A549 (cell line): Measurements from ENCODE around the gene CKS2. TPM values are rescaled to one million over a fixed set of nuclear protein-coding genes. Genes with fewer than 3 reads are reported as not detected.

Source experiments
- BHLHE40 ChIP-seq: IDR thresholded peaks from 2 replicates; pipeline ENCODE4 v1.6.1; 2012; ENCODE audit warnings: low read depth, low read length, inconsistent platforms
- CEBPB ChIP-seq, 2 experiments: fragments of >200 bp in 1 of 2; sonication (Bioruptor Twin) in 1 of 2; formaldehyde crosslinking in 1 of 2; IDR thresholded peaks; 2 replicates each; pipeline ENCODE4 v1.6.1; 2012 to 2016
- CHD2 ChIP-seq: fragments of 150-350 bp; IDR thresholded peaks from 2 replicates; pipeline ENCODE4 v1.6.1; 2014; ENCODE audit warnings: low read length; ENCODE audit not compliant: partially characterized antibody
- CHD4 ChIP-seq: fragments of 200-600 bp; sonication (generic); IDR thresholded peaks from 2 replicates; pipeline ENCODE4 v1.6.1; 2016; ENCODE audit warnings: antibody characterized with exemption, mild to moderate bottlenecking, borderline replicate concordance
- EHF ChIP-seq: fragments of 250-450 bp; sonication (Bioruptor Pico); IDR thresholded peaks from 2 replicates; pipeline ENCODE4 v1.5.0; 2020; ENCODE audit warnings: mild to moderate bottlenecking
- EHMT2 ChIP-seq: fragments of 200-600 bp; sonication (generic); IDR thresholded peaks from 2 replicates; pipeline ENCODE4 v1.6.1; 2016; ENCODE audit warnings: antibody characterized with exemption, low read depth, mild to moderate bottlenecking, moderate library complexity
- FOSB ChIP-seq: fragments of 250-450 bp; sonication (Bioruptor Pico); IDR thresholded peaks from 2 replicates; pipeline ENCODE4 v1.5.0; 2020; ENCODE audit warnings: mild to moderate bottlenecking, moderate library complexity
- FOSL2 ChIP-seq, 2 experiments: fragments of 450-650 bp in 1 of 2; fragments of >200 bp in 1 of 2; sonication (Bioruptor Twin) in 1 of 2; formaldehyde crosslinking; IDR thresholded peaks; 2 replicates each; pipeline versions ENCODE4 v1.5.0 to v1.6.1; 2016 to 2020; ENCODE audit warnings: mild to moderate bottlenecking in 1 of 2, moderate library complexity in 1 of 2
- HDAC2 ChIP-seq: fragments of 200-600 bp; sonication (generic); IDR thresholded peaks from 2 replicates; pipeline ENCODE4 v1.6.1; 2016
- HOXA7 ChIP-seq: fragments of 250-450 bp; sonication (Bioruptor Pico); IDR thresholded peaks from 2 replicates; pipeline ENCODE4 v1.5.0; 2020; ENCODE audit warnings: mild to moderate bottlenecking, moderate library complexity
- HOXB5 ChIP-seq: fragments of 250-450 bp; sonication (Bioruptor Pico); IDR thresholded peaks from 2 replicates; pipeline ENCODE4 v1.5.0; 2020; ENCODE audit warnings: mild to moderate bottlenecking, moderate library complexity
- JUN ChIP-seq, 2 experiments: fragments of >200 bp; sonication (Bioruptor Twin); formaldehyde crosslinking; IDR thresholded peaks; 2 replicates in 1 of 2; 3 replicates in 1 of 2; pipeline ENCODE4 v1.6.1; 2016 to 2017
- JUNB ChIP-seq: fragments of >200 bp; sonication (Bioruptor Twin); formaldehyde crosslinking; IDR thresholded peaks from 2 replicates; pipeline ENCODE4 v1.6.1; 2016
- MAFK ChIP-seq: fragments of 450-650 bp; IDR thresholded peaks from 2 replicates; pipeline ENCODE4 v1.6.1; 2014; ENCODE audit not compliant: partially characterized antibody
- NR3C1 ChIP-seq: fragments of >200 bp; sonication (Bioruptor Twin); formaldehyde crosslinking; IDR thresholded peaks from 3 replicates; pipeline ENCODE4 v1.6.1; 2017
- PHF8 ChIP-seq: fragments of 200-600 bp; sonication (generic); IDR thresholded peaks from 2 replicates; pipeline ENCODE4 v1.6.1; 2016; ENCODE audit warnings: low read depth, mild to moderate bottlenecking, antibody characterized with exemption, moderate library complexity, borderline replicate concordance
- POLR2A ChIP-seq: IDR thresholded peaks from 2 replicates; pipeline ENCODE4 v1.6.1; 2012; ENCODE audit warnings: mild to moderate bottlenecking, low read length
- POLR2AphosphoS2 ChIP-seq: conservative IDR thresholded peaks from 2 replicates; pipeline ENCODE4 v1.6.1; 2012; ENCODE audit warnings: low read length, improper control_type of control experiment, inconsistent platforms
- RAD21 ChIP-seq, 2 experiments: fragments of >200 bp in 1 of 2; sonication (Bioruptor Twin) in 1 of 2; formaldehyde crosslinking in 1 of 2; IDR thresholded peaks in 1 of 2; conservative IDR thresholded peaks in 1 of 2; 2 replicates in 1 of 2; 3 replicates in 1 of 2; pipeline ENCODE4 v1.6.1; 2012 to 2018; ENCODE audit warnings: inconsistent platforms in 1 of 2
- RARB ChIP-seq: fragments of 250-450 bp; sonication (Bioruptor Pico); IDR thresholded peaks from 2 replicates; pipeline ENCODE4 v1.8.0; 2021; ENCODE audit warnings: mild to moderate bottlenecking, moderate library complexity
- RCOR1 ChIP-seq: fragments of 150-350 bp; IDR thresholded peaks from 2 replicates; pipeline ENCODE4 v1.6.1; 2014; ENCODE audit warnings: antibody characterized with exemption, low read length, low read depth
- SREBF2 ChIP-seq: fragments of 450-650 bp; IDR thresholded peaks from 2 replicates; pipeline ENCODE4 v1.6.1; 2014; ENCODE audit warnings: mild to moderate bottlenecking, moderate library complexity
- ZNF302 ChIP-seq: fragments of 250-450 bp; sonication (Bioruptor Pico); IDR thresholded peaks from 2 replicates; pipeline ENCODE4 v1.9.0; 2021; ENCODE audit warnings: inconsistent platforms, mild to moderate bottlenecking, moderate library complexity
- polyA plus RNA-seq, 4 experiments: library from polyadenylated mRNA; depleted of rRNA in 3 of 4; stranded (reverse); fragments of >200 nt; fragmentation: RNase III in 1 of 4; extraction: RNeasy Plus Mini Kit Qiagen cat#74134 plus additional on column Dnase treatment in 1 of 4; gene quantifications; 2 replicates in 3 of 4; 3 replicates in 1 of 4; pipeline ENCODE4 v1.2.3, GENCODE V29; 2011 to 2017
- TF ChIP-seq, protein P1 (sequence below): fragments of >200 bp; sonication (Bioruptor Twin); formaldehyde crosslinking; IDR thresholded peaks from 3 replicates; pipeline ENCODE4 v1.5.1; 2016
- TF ChIP-seq, protein P2 (sequence below): fragments of >200 bp; sonication (Bioruptor Twin); formaldehyde crosslinking; IDR thresholded peaks from 2 replicates; pipeline ENCODE4 v1.6.1; 2016
- TF ChIP-seq, protein P3 (sequence below): fragments of 450-650 bp; IDR thresholded peaks from 2 replicates; pipeline ENCODE4 v1.6.1; 2014; ENCODE audit warnings: antibody characterized with exemption
- TF ChIP-seq, protein P4 (sequence below): fragments of >200 bp; sonication (Bioruptor Twin); formaldehyde crosslinking; IDR thresholded peaks from 3 replicates; pipeline ENCODE4 v1.6.1; 2016

Gene CKS2
- polyA plus RNA-seq, 2 of the 4 experiments (the other 2 are of a cell fraction) = 515 to 576 TPM

DNA sequence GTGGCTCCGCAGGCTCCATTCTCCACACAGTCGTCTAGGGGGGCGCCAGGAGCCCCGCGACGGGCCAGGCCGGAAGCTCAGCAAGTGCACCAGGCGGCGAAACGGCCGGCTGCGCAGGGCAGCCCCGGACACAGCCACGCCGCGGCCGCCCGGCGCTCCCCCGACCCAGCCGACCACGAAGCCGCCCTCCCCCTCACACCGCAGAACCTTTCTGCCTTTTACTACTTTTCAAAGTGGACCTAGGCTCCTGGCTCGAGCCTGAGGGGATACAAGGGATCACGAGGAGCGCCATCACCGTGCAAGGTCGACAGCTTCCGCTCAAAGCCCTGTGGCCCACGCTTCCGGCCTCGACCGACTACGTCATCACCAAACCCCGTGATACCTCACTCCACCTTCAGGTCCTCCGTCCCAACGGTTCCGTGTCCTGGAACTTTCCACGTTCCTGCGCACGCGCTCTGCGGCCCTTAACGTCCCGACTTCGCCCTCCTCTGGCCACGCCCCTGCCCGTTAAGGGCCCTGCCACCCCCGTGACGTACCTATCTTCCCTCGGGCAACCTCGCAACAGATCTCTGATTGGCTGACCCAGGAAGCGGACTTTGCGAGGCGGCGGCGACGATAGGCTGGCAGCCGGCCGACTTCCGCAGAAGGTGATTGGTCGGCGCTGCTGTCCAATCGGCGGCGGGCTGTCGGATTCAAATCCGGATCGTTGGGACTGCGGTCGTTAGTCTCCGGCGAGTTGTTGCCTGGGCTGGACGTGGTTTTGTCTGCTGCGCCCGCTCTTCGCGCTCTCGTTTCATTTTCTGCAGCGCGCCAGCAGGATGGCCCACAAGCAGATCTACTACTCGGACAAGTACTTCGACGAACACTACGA lies at the start of gene CKS2 (continued):
- TF ChIP-seq EHF (CRISPR knock-in tag) (no peak; the same call in 1 of the 2 replicates), JUN (IDR thresholded peaks at IDR 0.05) (peak; percentile 83 to 95), CEBPB (IDR thresholded peaks at IDR 0.05) (no peak), BHLHE40 (no peak), JUNB (no peak), ZNF302 (CRISPR knock-in tag) (no peak), RAD21 (conservative IDR thresholded peaks at IDR 0.05 in 1 of 2, IDR thresholded peaks at IDR 0.05 in 1 of 2) (no peak), PHF8 (peak; percentile 83; the same call in 1 of the 2 replicates), FOSB (no peak), MAFK (peak; percentile 2), HOXA7 (CRISPR knock-in tag) (no peak), POLR2A (peak; percentile 99), HDAC2 (no peak), HOXB5 (CRISPR knock-in tag) (no peak), CHD4 (no peak), CHD2 (no peak), RCOR1 (no peak), EHMT2 (no peak), RARB (CRISPR knock-in tag) (no peak), FOSL2 (IDR thresholded peaks at IDR 0.05) (no peak), FOSL2 (CRISPR knock-in tag; IDR thresholded peaks at IDR 0.05) (peak; percentile 7; the same call in 1 of the 2 replicates), POLR2AphosphoS2 (no peak; the same call in 1 of the 2 replicates), SREBF2 (no peak), NR3C1 (no peak)
- TF ChIP-seq, protein P1, sequence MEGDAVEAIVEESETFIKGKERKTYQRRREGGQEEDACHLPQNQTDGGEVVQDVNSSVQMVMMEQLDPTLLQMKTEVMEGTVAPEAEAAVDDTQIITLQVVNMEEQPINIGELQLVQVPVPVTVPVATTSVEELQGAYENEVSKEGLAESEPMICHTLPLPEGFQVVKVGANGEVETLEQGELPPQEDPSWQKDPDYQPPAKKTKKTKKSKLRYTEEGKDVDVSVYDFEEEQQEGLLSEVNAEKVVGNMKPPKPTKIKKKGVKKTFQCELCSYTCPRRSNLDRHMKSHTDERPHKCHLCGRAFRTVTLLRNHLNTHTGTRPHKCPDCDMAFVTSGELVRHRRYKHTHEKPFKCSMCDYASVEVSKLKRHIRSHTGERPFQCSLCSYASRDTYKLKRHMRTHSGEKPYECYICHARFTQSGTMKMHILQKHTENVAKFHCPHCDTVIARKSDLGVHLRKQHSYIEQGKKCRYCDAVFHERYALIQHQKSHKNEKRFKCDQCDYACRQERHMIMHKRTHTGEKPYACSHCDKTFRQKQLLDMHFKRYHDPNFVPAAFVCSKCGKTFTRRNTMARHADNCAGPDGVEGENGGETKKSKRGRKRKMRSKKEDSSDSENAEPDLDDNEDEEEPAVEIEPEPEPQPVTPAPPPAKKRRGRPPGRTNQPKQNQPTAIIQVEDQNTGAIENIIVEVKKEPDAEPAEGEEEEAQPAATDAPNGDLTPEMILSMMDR = no peak
- TF ChIP-seq, protein P2, sequence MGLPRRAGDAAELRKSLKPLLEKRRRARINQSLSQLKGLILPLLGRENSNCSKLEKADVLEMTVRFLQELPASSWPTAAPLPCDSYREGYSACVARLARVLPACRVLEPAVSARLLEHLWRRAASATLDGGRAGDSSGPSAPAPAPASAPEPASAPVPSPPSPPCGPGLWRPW = no peak
- TF ChIP-seq, protein P3, sequence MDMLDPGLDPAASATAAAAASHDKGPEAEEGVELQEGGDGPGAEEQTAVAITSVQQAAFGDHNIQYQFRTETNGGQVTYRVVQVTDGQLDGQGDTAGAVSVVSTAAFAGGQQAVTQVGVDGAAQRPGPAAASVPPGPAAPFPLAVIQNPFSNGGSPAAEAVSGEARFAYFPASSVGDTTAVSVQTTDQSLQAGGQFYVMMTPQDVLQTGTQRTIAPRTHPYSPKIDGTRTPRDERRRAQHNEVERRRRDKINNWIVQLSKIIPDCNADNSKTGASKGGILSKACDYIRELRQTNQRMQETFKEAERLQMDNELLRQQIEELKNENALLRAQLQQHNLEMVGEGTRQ = peak; percentile 79
- TF ChIP-seq, protein P4, sequence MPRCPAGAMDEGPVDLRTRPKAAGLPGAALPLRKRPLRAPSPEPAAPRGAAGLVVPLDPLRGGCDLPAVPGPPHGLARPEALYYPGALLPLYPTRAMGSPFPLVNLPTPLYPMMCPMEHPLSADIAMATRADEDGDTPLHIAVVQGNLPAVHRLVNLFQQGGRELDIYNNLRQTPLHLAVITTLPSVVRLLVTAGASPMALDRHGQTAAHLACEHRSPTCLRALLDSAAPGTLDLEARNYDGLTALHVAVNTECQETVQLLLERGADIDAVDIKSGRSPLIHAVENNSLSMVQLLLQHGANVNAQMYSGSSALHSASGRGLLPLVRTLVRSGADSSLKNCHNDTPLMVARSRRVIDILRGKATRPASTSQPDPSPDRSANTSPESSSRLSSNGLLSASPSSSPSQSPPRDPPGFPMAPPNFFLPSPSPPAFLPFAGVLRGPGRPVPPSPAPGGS = peak; percentile 46; the same call in 2 of the 3 replicates
